ENCODE data around the gene PPP1R12C. TPM values are rescaled to one million over a fixed set of nuclear protein-coding genes. Genes with fewer than 3 reads are reported as not detected.

PPP1R12C gene
- total RNA-seq, 1 donor from 2014 or later: 24.5 TPM

GRCh38 chr19:55048446-55048845, 69.0 kb downstream of the PPP1R12C start:
- Histone ChIP-seq H3K9me3 (ENCODE audit: control insufficient read depth in 3 of 3, low read length in 3 of 3) (no peaks in the 10 kb centered on the region), H3K27ac (ENCODE audit: low read depth, low read length) (no peak overlapping the region), H3K4me1 (ENCODE audit: control insufficient read depth in 3 of 3, insufficient read depth in 3 of 3, low read length in 3 of 3) (no peaks in the 10 kb centered on the region), H3K9ac (ENCODE audit: low read depth in 1 of 3, low read length in 3 of 3) (no peak overlapping the region), H3K4me3 (ENCODE audit: low read length in 3 of 3) (no peak overlapping the region), H3K36me3 (ENCODE audit: control insufficient read depth in 3 of 3, insufficient read depth in 3 of 3, low read length in 3 of 3) (peaks cover 50 to 58% (median 55%) of the 10 kb centered on the region in 3 donors), H3K27me3 (ENCODE audit: control insufficient read depth in 3 of 3, insufficient read depth in 3 of 3, low read length in 3 of 3) (no peaks in the 10 kb centered on the region)

GRCh38 chr19:55047951-55048350, 69.5 kb downstream of the PPP1R12C start:
- H3K27ac ChIP-seq (ENCODE audit: low read depth, low read length): no peak overlapping the region
- no peaks in the 10 kb centered on the region for H3K27me3 ChIP-seq (ENCODE audit: control insufficient read depth in 3 of 3, insufficient read depth in 3 of 3, low read length in 3 of 3)
- H3K36me3 ChIP-seq (ENCODE audit: control insufficient read depth in 3 of 3, insufficient read depth in 3 of 3, low read length in 3 of 3): peaks cover 53 to 59% (median 55%) of the 10 kb centered on the region in 3 donors
- no peak overlapping the region for H3K4me3 ChIP-seq (ENCODE audit: low read length in 3 of 3)
- H3K9me3 ChIP-seq (ENCODE audit: control insufficient read depth in 3 of 3, low read length in 3 of 3): no peaks in the 10 kb centered on the region
- no peak overlapping the region for H3K9ac ChIP-seq (ENCODE audit: low read depth in 1 of 3, low read length in 3 of 3)
- H3K4me1 ChIP-seq (ENCODE audit: control insufficient read depth in 3 of 3, insufficient read depth in 3 of 3, low read length in 3 of 3): no peaks in the 10 kb centered on the region

- H3K27me3 ChIP-seq (ENCODE audit: control insufficient read depth in 3 of 3, insufficient read depth in 3 of 3, low read length in 3 of 3): no peaks in the 10 kb centered on the region
- H3K9me3 ChIP-seq (ENCODE audit: control insufficient read depth in 3 of 3, low read length in 3 of 3): no peaks in the 10 kb centered on the region
- H3K4me3 ChIP-seq (ENCODE audit: low read length in 3 of 3): no peak overlapping the region
- no peak overlapping the region for H3K9ac ChIP-seq (ENCODE audit: low read depth in 1 of 3, low read length in 3 of 3)
- peaks cover 55 to 62% (median 62%) of the 10 kb centered on the region in 3 donors for H3K36me3 ChIP-seq (ENCODE audit: control insufficient read depth in 3 of 3, insufficient read depth in 3 of 3, low read length in 3 of 3)
- H3K4me1 ChIP-seq (ENCODE audit: control insufficient read depth in 3 of 3, insufficient read depth in 3 of 3, low read length in 3 of 3): no peaks in the 10 kb centered on the region
- H3K27ac ChIP-seq (ENCODE audit: low read depth, low read length): no peak overlapping the region
Observed at GRCh38 chr19:55046975-55047622, 70.3 kb downstream of the PPP1R12C start.

GRCh38 chr19:55044771-55045716, 72.4 kb downstream of the PPP1R12C start:
- Histone ChIP-seq H3K36me3 (ENCODE audit: control insufficient read depth in 3 of 3, insufficient read depth in 3 of 3, low read length in 3 of 3) (peaks cover 51 to 53% (median 53%) of the 10 kb centered on the region in 3 donors), H3K27ac (ENCODE audit: low read depth, low read length) (no peak overlapping the region), H3K9me3 (ENCODE audit: control insufficient read depth in 3 of 3, low read length in 3 of 3) (no peaks in the 10 kb centered on the region), H3K4me1 (ENCODE audit: control insufficient read depth in 3 of 3, insufficient read depth in 3 of 3, low read length in 3 of 3) (no peaks in the 10 kb centered on the region), H3K4me3 (ENCODE audit: low read length in 3 of 3) (no peak overlapping the region), H3K9ac (ENCODE audit: low read depth in 1 of 3, low read length in 3 of 3) (no peak overlapping the region), H3K27me3 (ENCODE audit: control insufficient read depth in 3 of 3, insufficient read depth in 3 of 3, low read length in 3 of 3) (no peaks in the 10 kb centered on the region)

- Histone ChIP-seq H3K9me3 (ENCODE audit: control insufficient read depth in 3 of 3, low read length in 3 of 3) (no peaks in the 10 kb centered on the region), H3K27ac (ENCODE audit: low read depth, low read length) (no peak overlapping the region), H3K4me1 (ENCODE audit: control insufficient read depth in 3 of 3, insufficient read depth in 3 of 3, low read length in 3 of 3) (no peaks in the 10 kb centered on the region), H3K27me3 (ENCODE audit: control insufficient read depth in 3 of 3, insufficient read depth in 3 of 3, low read length in 3 of 3) (no peaks in the 10 kb centered on the region), H3K36me3 (ENCODE audit: control insufficient read depth in 3 of 3, insufficient read depth in 3 of 3, low read length in 3 of 3) (peaks cover 51 to 53% (median 53%) of the 10 kb centered on the region in 3 donors), H3K4me3 (ENCODE audit: low read length in 3 of 3) (no peak overlapping the region), H3K9ac (ENCODE audit: low read depth in 1 of 3, low read length in 3 of 3) (no peak overlapping the region)
Observed at GRCh38 chr19:55044286-55044685, 73.2 kb downstream of the PPP1R12C start.

GRCh38 chr19:55042688-55043087, 74.7 kb downstream of the PPP1R12C start:
- Histone ChIP-seq H3K9me3 (ENCODE audit: control insufficient read depth in 3 of 3, low read length in 3 of 3) (no peaks in the 10 kb centered on the region), H3K4me1 (ENCODE audit: control insufficient read depth in 3 of 3, insufficient read depth in 3 of 3, low read length in 3 of 3) (no peaks in the 10 kb centered on the region), H3K4me3 (ENCODE audit: low read length in 3 of 3) (no peak overlapping the region), H3K9ac (ENCODE audit: low read depth in 1 of 3, low read length in 3 of 3) (no peak overlapping the region), H3K36me3 (ENCODE audit: control insufficient read depth in 3 of 3, insufficient read depth in 3 of 3, low read length in 3 of 3) (peaks cover 36 to 38% (median 37%) of the 10 kb centered on the region in 3 donors), H3K27me3 (ENCODE audit: control insufficient read depth in 3 of 3, insufficient read depth in 3 of 3, low read length in 3 of 3) (no peaks in the 10 kb centered on the region), H3K27ac (ENCODE audit: low read depth, low read length) (no peak overlapping the region)

GRCh38 chr19:55042344-55042678, 75.1 kb downstream of the PPP1R12C start:
- H3K36me3 ChIP-seq (ENCODE audit: control insufficient read depth in 3 of 3, insufficient read depth in 3 of 3, low read length in 3 of 3): peaks cover 32 to 34% (median 33%) of the 10 kb centered on the region in 3 donors
- H3K4me1 ChIP-seq (ENCODE audit: control insufficient read depth in 3 of 3, insufficient read depth in 3 of 3, low read length in 3 of 3): no peaks in the 10 kb centered on the region

GRCh38 chr19:55041627-55042343, 75.7 kb downstream of the PPP1R12C start:
- H3K9ac ChIP-seq (ENCODE audit: low read depth in 1 of 3, low read length in 3 of 3): no peak overlapping the region
- no peaks in the 10 kb centered on the region for H3K27me3 ChIP-seq (ENCODE audit: control insufficient read depth in 3 of 3, insufficient read depth in 3 of 3, low read length in 3 of 3)
- H3K9me3 ChIP-seq (ENCODE audit: control insufficient read depth in 3 of 3, low read length in 3 of 3): no peaks in the 10 kb centered on the region
- H3K36me3 ChIP-seq (ENCODE audit: control insufficient read depth in 3 of 3, insufficient read depth in 3 of 3, low read length in 3 of 3): peaks cover 27 to 29% (median 28%) of the 10 kb centered on the region in 3 donors
- H3K4me3 ChIP-seq (ENCODE audit: low read length in 3 of 3): no peak overlapping the region
- H3K4me1 ChIP-seq (ENCODE audit: control insufficient read depth in 3 of 3, insufficient read depth in 3 of 3, low read length in 3 of 3): no peaks in the 10 kb centered on the region
- no peak overlapping the region for H3K27ac ChIP-seq (ENCODE audit: low read depth, low read length)

More at GRCh38 chr19:55042344-55042678, 75.1 kb downstream of the PPP1R12C start:
- Histone ChIP-seq H3K4me3 (ENCODE audit: low read length in 3 of 3) (no peak overlapping the region), H3K27ac (ENCODE audit: low read depth, low read length) (no peak overlapping the region), H3K9ac (ENCODE audit: low read depth in 1 of 3, low read length in 3 of 3) (no peak overlapping the region), H3K9me3 (ENCODE audit: control insufficient read depth in 3 of 3, low read length in 3 of 3) (no peaks in the 10 kb centered on the region), H3K27me3 (ENCODE audit: control insufficient read depth in 3 of 3, insufficient read depth in 3 of 3, low read length in 3 of 3) (no peaks in the 10 kb centered on the region)

- Histone ChIP-seq H3K9me3 (ENCODE audit: control insufficient read depth in 3 of 3, low read length in 3 of 3) (no peaks in the 10 kb centered on the region), H3K36me3 (ENCODE audit: control insufficient read depth in 3 of 3, insufficient read depth in 3 of 3, low read length in 3 of 3) (peaks cover 22 to 24% (median 22%) of the 10 kb centered on the region in 3 donors), H3K27ac (ENCODE audit: low read depth, low read length) (no peak overlapping the region), H3K4me3 (ENCODE audit: low read length in 3 of 3) (no peak overlapping the region), H3K27me3 (ENCODE audit: control insufficient read depth in 3 of 3, insufficient read depth in 3 of 3, low read length in 3 of 3) (no peaks in the 10 kb centered on the region), H3K4me1 (ENCODE audit: control insufficient read depth in 3 of 3, insufficient read depth in 3 of 3, low read length in 3 of 3) (no peaks in the 10 kb centered on the region), H3K9ac (ENCODE audit: low read depth in 1 of 3, low read length in 3 of 3) (no peak overlapping the region)
Observed at GRCh38 chr19:55041244-55041626, 76.2 kb downstream of the PPP1R12C start.

Data from skeletal muscle tissue (tissue), 4 donors.